CD4-positive, alpha-beta T cell treated with Interleukin-4 for 1 hour (primary cell): Measurements from ENCODE around the gene CD151.

ENCODE experiments used
- DNase-seq, 2 donors: peaks; one replicate each; pipeline ENCODE4 v3.0.0-alpha.2; 2020 to 2022

Gene CD151

DNA sequence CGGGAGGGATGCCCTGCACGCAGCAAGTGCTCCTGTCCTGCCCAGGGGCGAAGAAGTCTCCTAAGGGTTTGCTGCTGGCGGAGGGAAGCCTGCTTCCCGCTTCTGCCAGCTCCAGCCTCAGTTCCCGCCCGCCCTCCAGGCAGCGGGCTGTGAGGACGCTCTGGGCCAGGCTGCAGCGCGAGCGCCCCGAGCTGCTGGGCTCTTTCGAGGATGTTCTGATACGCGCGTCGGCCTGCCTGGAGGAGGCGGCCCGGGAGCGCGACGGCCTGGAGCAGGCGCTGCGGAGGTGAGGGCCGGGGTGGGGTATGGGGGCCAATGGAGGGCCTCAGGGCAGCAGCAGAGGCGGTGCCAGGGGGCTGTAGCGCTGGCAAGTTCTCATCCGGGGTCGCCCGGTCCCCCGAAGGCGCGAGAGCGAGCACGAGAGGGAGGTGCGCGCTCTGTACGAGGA is 2.9 kb upstream of the CD151 start:
- DNase-seq: no peak

DNA sequence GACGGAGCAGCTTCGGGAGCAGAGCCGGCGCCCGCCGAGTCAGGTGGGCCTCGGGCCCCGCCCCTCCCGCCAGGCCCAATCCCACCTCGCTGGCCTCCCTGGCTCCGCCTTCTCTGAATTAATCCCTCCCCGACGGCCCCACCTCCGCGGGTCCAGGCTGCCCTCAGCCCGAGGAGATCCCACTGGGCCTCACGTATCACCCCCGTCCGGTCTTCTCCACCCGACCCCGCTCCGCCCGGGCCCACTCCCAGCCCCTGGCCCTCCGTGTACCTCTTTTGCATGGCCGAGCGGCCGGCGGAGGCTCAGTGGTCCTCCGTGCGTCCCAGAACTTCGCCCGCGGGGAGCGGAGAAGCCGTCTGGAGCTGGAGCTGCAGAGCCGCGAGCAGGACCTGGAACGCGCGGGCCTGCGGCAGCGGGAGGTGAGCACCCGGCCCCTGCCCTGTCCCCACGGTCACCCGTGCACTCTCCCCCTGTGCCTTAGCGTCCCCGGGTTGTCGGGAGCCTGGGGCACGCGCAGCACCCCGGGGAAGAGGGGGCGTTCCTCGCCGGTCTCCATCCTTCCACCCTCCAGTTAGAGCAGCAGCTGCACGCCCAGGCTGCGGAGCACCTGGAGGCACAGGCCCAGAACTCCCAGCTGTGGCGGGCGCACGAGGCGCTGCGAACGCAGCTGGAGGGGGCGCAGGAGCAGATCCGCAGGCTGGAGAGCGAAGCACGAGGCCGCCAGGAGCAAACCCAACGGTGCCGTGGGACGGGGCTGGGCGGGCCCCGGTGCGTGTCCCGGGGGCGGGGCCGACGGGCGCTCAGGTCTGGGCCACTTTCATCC is 2.2 kb upstream of the CD151 start:
- peak; percentile 59 to 68 for DNase-seq

DNA sequence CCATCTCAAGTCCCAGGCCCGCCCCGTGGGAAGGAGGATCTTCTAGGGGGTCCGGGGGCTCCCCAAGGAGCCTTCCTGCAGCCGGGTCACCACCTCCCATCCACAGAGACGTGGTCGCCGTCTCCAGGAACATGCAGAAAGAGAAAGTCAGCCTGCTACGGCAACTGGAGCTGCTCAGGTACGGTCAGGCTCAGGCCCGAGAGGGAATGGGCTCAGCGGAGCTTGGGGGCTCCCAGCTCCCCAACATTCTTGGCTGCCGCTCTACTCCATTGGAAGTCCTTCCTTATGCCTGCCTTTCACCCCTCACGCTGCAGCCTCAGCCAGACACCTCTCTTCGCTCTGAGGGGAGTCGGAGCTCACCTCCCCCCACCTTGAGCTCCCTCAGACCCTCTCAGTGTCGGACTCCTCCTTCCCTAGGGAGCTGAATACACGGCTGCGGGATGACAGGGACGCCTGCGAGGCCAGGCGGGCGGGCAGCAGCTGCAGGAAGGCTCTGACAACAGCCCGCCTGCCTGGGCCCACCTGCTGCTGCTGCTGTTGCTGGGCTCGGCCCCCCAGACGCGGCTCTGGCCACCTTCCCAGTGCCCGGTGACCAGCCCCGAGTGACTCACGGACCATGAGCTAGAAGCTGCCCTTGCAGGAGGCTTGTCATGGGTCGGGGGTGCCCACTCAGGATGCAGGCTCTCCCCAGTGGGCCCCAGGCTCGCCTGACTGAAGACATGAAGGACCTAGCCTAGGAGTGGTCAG is 1.5 kb upstream of the CD151 start:
- no peak for DNase-seq

DNA sequence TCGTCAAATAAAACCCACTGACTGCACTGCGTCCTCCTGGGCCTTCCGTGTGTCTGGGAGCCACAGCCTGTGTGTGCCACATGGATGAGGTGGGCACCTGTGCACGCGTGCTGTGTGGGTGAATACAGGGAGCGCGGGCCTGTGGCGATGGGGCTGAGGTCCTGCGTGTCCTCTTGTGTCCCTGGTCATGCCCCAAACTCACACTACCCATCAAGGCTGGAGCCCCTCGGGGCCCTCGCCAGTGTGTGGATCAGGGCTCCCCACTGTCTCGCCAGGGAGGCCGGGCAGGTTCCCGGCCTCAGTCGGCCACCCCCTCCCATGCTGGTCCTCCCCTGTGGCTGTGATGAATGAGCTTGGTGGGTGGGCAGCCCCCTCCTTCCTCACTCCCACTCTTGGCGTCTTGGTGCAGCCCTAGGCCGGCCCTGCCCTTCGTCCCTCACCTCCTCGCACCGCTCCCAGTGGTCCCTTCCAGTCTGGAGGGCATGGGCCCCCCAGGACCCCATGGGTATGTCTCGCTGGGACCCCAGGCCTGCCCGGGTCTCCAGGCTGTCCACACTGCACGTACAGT is 707 bp upstream of the CD151 start:
- no peak for DNase-seq

DNA sequence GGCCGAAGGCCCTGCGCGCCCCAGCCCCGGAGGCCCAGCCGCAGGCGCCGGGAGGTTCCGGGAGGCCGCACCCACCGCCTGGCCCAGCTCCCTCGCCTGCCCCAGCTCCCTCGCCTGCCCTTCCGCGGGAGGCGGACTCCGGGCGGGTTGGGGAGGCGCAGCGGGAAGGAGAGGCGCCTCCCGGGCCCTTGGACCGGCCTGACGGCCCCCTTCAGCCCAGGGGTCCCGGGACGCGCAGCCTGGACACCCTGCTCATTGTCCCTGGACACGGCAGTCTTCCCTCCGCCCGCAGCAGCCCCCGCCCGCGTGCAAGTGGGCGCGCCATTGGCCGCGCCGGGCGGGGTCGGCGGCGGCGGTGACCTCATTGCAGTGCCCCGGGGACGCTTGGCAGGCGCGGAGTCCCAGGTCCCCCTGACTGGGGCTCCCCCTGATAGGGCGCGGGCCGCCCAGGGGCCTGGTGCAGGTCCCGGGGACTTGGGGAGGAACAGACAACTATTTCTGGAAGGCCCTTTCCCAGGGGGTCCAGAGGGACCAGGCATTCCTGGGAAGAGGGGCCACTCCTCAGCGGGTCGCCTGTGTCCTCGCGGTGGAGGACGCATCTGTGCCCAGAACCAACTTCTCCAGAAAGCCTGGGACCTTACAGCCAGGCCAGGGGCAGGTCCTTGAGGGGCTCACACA is 501 bp downstream of the CD151 start:
- peak; percentile 30 to 31 for DNase-seq

DNA sequence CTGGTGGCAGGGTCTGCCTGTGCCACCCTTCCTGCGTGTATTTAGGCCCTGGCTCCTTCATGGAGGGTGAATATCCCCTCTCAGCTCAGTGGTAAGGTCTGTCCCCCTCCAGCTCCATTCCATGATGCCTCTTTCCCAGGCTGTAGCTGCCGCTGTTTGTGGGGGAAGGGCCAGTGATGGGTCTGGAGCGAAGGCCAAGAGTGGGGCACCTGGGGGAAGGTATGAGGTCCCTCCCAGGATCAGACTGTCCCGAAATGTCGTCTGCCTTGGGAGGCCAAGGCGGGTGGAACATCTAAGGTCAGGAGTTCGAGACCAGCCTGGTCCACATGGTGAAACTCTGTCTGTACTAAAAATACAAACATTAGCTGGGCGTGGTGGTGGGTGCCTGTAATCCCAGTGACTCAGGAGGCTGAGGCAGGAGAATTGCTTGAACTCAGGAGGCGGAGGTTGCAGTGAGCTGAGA is 1.1 kb downstream of the CD151 start:
- DNase-seq: no peak

DNA sequence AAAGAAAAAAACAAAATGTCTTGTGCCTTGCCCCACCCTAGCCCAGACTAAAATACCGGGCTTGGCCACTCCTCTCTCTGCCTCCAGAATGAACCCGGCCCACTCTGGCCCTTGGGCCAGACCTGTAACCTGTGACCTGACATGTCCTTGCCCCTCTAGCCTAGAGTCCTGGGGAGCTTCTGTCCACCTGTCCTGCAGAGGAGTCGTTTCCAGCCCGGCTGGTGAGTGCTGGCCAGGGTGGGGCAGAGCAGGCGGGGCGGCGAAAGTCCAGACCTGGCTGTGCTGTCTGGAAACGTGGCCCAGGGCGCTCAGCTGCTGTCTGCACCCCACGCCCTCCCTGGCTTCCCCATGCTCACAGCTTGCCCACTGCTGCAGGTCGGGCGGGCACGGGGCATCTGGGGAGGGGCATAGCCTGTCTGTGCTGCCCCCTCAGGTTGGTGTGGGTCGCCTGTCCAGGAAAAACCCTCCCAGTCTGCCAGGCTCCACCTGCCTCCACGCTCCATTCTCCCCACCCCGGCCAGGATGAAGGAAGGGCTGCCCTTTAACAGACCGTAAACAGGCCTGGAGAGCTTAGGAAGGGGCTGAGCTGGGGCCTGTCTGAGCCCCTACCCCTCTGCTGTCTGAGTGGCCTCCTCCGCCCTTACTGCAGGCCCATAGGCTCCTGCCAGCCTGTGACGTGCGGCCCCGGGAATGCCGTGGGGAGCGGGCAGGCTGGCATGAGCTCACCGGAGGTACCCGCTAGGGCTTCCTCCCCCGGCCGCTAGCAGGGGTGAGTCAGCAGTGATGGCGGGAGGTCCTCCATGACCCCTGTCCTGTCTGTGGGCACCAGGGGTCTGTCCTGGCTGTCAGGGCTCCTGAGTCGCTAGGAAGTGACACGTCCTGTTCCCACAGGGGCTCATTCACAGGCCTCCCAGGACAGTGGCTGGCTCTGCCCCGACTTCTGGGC is 1.9 kb downstream of the CD151 start:
- no peak for DNase-seq

DNA sequence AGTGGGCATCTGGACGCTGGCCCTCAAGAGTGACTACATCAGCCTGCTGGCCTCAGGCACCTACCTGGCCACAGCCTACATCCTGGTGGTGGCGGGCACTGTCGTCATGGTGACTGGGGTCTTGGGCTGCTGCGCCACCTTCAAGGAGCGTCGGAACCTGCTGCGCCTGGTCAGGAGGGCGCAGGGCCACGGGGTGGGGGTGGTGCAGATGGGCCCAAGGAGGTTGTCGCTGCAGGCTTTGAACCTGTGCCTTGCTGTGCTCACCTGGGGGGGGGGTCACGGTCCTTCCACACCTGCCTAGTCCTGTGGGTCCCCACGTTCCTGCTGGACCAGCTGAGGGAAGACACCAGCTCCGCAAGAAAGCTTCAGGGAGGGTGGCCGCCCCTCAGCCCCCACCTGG is 3.5 kb downstream of the CD151 start:
- no peak for DNase-seq

DNA sequence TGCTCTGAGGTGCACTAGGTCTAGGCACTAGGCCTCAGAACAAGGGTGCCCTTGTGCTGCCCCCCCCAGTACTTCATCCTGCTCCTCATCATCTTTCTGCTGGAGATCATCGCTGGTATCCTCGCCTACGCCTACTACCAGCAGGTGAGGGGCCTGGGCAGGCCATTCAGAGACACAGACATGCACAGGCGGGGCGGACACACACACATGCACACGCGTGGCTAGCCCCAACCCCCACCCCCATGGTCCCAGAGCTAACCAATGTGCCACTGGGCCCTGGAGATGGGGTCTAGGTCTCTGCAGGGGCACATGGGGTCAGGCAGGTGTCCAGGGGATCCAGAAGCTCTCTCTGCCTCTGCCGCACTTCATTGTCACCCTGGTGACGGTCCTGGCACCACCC is 3.9 kb downstream of the CD151 start:
- DNase-seq: no peak

DNA sequence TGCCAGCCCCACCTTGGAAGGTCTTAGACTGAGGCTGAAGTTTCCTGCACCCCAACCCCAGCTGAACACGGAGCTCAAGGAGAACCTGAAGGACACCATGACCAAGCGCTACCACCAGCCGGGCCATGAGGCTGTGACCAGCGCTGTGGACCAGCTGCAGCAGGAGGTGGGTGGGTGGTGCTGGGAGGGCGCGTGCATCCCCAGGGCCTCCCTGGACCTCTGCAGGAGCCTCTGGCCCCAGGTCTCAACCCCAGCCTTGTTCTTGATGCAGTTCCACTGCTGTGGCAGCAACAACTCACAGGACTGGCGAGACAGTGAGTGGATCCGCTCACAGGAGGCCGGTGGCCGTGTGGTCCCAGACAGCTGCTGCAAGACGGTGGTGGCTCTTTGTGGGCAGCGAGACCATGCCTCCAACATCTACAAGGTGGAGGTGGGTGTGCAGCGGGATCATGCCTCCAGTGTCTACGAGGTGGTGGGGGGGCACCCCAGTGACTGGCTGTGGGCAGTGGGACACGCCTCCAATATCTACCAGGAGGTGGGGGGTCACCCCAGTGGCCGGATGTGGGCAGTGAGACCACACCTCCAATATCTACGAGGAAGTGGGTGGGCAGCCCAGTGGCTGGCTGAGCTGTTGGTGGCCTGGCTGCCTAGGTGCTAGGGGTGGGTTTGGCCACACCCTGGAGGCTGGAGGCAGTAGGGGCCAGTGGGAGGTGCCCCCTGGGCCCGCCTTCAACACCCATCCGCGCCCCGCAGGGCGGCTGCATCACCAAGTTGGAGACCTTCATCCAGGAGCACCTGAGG is 4.6 kb downstream of the CD151 start:
- no peak for DNase-seq

DNA sequence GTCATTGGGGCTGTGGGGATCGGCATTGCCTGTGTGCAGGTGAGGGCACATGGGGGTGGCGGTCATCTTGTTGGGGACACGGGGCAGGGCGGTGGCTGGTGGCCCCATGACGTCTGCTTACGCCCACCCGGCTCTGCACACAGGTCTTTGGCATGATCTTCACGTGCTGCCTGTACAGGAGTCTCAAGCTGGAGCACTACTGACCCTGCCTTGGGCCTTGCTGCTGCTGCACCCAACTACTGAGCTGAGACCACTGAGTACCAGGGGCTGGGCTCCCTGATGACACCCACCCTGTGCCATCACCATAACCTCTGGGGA is 5.2 kb downstream of the CD151 start:
- no peak for DNase-seq

DNA sequence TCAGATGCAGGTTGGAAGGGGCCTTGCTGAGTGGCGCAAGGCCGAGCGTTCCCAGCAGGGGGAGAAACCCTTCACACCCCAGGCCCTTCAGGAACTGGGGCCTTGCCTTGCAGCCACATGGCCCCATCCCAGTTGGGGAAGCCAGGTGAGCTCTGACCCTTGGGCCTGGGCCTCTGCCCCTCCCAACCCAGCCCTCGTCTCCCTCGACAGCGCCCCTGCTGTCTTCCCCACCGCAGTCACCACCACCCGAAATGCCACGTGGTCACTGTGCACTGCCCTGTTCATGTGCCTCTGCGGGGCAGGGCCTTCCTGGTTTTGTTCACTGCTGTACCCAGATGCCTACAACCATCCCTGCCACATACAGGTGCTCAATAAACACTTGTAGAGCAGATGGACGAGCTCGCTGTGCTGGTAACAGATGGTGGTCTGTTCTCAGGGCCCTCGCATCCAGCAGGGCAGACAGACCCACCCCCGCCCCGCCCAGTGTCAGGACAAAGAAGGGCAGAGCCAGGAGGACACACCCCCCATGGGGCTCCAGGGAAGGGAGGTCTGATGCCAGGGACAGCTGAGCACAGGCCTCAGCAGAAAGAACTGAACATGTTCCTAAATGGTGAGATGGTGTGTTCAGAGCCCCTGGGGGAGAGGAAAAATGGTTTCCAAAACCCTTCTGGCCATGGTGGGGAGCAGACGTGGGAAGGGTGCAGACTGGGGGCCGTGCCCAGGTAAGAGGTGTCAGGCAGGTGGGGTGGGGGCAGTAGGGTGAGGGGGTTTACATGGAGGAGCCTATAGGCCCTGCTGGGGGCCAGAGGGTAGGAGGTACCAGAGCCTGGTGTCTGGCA is 5.9 kb downstream of the CD151 start:
- no peak for DNase-seq

DNA sequence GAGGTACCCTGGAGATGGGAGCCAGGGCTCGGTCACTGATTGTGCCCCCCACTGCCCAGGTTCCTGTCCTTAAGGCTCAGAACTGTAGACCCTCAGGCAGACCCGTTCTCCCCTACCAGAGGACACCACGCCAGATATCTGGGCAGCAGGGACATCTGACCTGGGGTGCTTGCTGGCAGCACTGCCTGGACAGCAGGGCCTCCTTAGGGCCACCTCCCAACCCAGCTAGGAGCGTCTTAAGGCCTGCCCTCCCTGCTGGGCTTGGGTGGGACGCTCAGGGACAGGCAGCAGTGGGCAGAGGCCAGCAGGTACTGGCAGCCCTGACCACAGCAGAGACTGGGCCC is 6.5 kb downstream of the CD151 start:
- no peak for DNase-seq

DNA sequence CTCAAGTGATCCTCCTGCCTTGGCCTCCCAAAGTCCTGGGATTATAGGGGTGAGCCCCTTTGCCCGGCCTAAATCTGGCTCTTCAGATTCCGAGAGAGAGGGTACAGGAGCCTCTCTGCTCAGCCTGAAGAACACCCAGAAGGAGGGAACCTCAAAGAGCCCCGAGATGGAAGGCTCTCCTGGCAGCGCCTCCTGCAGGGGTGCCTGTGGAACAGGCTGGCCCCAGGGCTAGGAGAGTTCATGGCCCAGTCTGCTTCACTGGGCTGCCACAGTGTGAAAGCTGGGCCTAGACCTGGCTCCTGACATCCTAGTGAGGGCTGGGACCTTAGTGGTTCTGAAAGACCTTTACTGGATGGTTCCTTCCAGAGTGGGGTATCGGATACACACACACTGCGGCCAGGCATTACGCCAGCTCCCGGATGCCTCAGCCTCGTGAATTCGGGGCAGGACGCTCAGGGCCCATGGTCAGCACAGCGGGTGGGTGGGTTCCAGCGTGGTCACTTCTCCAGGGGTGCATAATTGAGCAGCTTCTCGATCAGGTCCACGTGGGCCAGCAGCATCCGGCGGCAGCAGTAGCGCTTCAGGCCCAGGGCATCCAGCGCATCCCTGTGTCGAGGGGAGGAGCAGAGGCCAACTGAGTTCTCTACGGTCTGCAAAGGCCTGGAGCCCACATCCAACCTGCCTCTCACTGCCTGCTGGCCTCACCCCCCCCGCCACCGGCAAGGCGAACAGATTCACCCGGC is 7.3 kb downstream of the CD151 start:
- no peak for DNase-seq

DNA sequence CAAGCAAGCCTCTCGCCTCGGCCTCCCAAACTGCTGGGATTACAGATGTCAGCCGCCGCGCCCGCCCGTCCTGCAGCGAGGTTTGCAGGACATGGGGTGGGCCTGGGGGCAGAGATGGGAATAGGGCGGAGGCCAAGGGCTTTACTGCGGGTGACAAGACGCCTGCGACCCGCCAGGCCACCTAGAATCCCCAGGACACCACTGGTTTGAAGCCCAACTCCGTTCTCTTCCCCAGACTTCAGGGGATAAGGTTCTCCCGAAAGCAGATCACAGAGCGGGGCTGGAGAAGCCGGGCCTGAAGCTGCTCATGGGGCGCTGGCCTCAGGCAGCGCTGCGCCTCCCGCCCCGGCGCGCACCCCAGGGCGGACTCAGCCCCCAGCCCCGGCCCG is 9.2 kb downstream of the CD151 start:
- no peak for DNase-seq

DNA sequence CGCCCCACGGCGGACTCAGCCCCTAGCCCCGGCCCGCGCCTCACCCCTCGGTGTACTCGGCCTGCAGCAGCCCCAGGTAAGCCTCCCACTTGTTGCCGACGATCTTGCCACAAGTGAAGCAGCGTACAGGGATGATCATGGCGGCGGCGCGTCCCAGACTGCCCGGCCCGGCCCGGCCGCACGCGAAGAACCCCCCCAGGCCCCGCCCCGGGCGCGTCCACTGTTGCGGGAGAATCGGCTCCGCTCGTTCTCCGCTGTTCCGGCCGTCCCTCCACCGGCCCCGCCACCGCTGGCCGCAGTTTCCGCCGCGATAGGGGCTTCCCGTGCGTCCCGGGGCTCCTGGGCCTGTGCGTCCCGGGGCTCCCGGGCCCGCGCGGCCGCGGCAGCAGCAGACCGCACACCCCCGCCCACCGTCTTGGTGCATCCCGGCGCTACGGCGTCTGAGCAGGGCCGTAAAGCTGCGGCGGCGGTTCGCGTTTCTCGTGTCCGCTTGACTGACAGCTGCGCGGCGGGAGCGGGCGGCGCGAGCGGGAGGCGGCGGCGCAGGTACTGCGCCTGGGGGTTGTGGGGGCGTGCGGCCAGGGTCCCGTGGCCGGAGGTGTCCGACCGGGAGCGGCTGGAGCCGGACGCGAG is 9.7 kb downstream of the CD151 start, which contains the start of the genes POLR2L and TSPAN4:
TSS of gene POLR2L (minus strand) at position 160 of the 633 bp plus-strand sequence. CDS start at position 139, 21 bp downstream.
TSS of gene TSPAN4 (plus strand) at position 483 of the 633 bp plus-strand sequence. CDS start 7,453 bp downstream, outside the sequence.
- DNase-seq: peak; percentile 85 to 90

DNA sequence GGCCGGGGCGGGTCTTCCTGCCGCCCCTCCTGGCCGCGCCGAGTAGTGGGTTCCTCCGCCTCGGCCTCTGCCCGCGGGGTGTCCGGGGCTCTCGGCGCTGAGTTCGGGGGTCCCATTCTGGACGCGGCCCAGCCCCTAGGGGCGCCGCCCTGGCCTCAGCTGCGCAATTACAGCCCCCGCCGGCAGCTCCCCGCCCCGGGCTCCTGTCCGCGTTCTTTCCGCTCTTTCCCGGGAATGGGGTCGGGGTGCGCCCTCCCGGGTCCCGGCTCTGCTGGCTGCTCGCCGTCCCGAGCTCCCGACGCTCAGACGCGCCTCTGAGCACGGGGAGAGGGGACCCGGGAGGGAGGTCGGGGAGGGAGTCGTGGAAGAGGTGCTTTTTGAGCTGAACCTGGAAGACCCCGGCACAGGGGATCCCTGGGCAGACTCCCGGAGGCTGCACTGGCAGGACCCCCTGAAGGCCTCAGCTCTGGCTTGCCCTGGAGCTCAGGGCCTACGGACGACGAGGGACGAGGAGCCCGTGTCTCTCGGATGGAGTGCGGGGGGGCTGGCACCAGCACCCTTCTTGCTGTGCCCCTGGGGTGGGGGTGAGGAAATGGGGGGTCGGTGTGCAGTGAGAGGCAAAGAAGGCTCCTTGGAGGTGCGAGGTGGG is 10.5 kb downstream of the CD151 start:
- DNase-seq: no peak
